Left kidney (tissue), 8 donors: ENCODE measurements around the gene DRICH1. TPM values are rescaled to one million over a fixed set of nuclear protein-coding genes. Genes with fewer than 3 reads are reported as not detected.
A peak's percentile ranks its signal among the peaks of the same experiment; 100 is the strongest.
"Not testable (repeated sequence)": the region's sequence is repeated elsewhere in the genome, so short reads cannot be mapped to it uniquely, and the experiment has no call there.

ENCODE experiments used
- DNase-seq: peaks from one replicate; pipeline ENCODE4 v3.0.0-alpha.2; 2013
- long read RNA-seq, 8 donors: transcript quantifications; one replicate each; lab custom pipeline, GENCODE V29; 2026
- polyA plus RNA-seq: library from polyadenylated mRNA; unstranded; fragments of 120-200 nt; gene quantifications from one replicate; pipeline ENCODE4 v1.2.1, GENCODE V29; 2013; ENCODE audit not compliant: insufficient read length

Gene DRICH1, protein sequence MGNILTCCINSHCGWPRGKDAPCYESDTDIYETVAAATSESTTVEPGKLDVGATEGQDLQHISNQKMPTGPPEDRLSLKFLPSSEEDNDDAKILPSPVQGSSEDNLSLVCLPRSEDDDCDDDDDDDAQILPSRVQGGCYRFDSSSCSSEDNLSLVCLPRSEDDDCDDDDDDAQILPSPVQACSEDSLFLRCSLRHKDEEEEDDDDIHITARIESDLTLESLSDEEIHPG
- 4.3 TPM for polyA plus RNA-seq
- long read RNA-seq, donor 1, result 0 reads
- long read RNA-seq, donor 2, result 0 reads
- long read RNA-seq, donor 3, result 0 reads
- long read RNA-seq, donor 4, result 0 reads
- long read RNA-seq, donor 5, result 0 reads
- long read RNA-seq, donor 6, result 0 reads
- long read RNA-seq, donor 7, result 0 reads
- long read RNA-seq, donor 8, result 0 reads

DNA sequence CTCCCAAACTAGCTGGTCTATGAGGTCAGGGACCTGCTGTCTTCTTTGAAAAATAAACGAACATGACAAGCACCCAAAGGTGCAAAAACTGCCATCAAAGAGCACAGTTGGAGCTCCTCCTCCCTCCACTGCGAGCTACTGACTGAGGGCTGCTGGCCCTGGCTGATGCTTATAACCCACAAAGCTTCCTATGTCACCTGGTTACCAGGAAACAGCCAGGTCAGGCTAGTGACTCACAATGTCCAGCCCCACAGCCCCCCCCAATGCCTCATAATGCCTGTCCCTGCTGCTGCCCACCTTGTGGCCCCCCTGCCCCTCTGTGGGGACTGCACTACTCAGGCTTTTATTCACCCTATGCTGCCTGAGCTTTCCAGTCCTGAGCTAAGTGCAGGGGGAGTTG lies at the start of gene DRICH1:
TSS of gene DRICH1 (minus strand) at position 144 of the 400 bp plus-strand sequence. CDS start 298 bp downstream, outside the sequence.
- DNase-seq, result no peak

DNA sequence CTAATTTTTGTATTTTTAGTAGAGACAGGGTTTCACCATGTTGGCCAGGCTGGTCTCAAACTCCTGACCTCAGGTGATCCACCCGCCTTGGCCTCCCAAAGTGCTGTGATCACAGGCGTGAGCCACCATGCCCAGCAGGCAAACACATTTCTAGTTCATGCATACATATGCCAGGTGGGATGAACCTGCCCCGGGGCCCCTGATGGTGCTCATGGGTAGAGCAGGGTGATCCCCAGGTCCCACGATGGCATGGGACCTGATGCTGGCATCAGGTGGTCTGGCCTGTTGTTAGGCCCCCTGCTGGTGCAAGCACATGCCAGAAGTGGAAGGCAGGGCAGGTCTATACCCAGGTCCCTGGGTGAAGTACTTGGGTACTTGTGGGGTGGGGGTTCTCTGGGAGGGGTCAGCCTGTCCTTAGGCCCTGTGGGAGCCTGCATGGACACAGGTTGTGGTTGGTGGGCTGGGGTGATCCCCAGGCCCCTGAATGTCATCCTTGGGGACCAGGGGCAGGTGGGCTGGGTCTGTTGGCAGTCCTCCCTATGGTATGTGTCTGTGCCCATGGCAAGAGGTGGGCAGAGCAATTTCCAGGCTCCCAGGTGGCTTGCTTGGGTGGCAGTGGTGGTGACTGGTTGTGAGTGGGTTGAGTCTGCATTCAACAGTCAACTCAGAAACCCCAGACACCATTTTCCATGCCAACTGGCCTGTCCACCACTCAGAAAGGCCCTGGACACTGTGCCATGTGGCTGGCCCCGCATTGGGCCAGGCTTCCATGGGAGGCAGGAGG lies 49.1 kb upstream of the DRICH1 start:
- no peak for DNase-seq

DNA sequence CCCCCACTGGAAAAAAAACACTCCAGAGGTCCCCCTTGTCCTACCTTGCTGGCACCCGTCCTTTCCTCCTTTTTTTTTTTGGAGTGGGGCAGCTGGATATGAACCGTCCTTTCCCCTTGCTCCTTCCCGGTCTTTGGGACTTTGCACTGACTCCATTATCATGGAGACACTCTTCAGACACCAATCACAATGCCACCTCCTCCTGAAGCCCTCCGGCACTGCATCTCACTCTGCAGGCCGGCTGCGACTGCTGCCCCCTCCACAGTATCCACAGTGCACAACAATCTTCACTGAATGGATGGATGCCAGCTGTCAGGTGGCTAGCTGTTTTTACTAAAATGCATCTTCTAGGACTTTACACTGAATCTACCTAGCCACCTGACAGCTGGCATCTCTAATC lies 46.0 kb upstream of the DRICH1 start:
- DNase-seq, result no peak

DNA sequence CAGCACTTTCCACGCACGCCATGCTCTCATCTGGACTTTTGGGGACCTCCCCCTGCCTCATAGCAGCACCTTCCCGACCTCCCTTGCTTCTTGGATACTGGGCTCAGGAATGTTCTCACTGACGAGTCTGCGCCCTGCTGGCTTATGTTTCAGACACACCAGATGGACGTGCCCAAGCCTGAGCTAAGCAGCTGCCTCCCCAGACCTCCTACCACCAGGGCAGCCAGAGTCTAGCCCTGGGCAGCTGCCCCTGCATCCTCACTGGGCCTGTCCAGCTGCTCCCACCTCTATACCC lies 45.5 kb upstream of the DRICH1 start:
- no peak for DNase-seq

DNA sequence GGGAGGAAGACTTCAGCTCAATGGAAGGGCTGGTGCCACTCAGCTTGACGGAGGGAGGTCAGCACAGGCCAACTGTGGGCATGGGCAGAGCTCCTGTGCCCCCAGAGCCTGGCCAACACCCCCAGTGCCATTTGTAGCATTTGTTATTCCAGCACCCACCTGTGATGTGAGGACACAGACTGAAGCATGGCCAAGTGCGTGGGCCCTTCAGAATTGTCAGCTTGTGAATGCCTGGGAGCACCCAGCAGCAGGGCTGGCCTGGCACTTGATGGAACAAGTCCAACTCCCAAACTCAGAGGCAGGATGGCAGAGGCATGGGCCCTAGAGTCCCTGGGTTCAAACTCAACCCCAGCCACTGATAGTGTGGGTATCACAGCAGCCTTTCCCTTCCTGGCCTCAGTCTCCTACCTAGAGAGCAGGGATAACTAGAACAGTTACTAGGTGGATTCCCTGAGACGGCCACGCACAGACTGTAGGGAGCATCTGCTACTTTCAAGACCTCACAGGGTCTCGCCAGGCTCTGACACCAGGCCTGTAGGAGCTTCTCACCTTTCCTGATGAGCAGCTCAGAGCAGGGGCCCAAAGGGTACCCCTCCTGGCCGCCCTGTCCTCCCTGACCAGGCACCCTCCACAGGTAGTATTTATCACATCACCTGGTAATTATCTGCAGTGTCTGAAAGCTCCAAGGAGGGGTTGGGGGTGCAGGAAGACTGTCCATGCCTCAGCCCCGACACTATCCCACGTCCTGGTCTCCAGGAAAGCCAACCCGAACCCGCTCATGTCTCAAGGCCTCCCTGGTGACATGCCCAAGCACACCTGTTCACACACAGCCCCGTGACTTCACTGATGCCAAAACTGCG lies 45.0 kb upstream of the DRICH1 start:
- DNase-seq, result not testable (repeated sequence)

DNA sequence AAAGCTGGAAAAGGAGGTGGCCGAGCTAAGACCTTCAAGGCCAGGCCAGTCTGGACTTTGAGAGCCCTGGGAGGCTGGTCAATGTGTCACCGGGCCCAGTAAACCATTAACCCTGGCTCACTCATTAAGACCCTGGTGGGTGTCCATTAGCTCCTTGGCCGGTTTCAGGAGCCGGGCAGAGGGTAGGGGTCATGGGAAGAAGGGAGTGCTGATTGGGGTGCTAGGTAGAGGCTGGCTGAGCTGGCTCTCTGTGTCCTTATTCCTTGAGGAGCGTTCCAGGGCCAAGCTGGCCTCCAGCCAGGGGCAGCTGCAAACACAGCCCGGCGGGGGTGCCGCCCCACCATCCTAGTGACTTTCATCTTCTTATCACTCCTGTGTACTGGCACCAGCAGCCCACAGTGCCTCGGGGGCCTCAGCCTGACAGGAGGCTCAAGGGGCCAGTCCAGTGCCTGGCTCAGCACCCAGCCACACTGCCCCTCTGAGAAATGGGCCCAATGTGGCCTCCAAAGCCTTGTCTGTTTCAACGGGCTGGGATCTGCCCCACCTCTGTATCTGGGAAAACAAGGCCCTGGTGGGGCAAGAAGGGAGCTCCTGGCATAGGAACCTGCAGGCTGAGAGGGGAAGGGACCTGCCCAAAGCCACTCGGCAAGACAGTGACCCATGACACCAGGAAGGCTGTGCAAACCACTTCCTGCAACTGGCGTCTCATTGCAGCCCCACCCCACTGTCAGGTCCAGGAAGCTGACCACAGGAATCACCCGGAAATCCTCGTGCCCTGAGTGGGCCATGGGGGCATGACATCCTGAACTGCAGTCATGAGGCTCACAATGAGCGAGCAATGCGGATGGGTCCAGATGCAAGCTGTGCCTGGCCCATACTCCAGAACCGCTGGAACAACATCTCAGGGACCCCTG lies 43.6 kb upstream of the DRICH1 start:
- DNase-seq, result peak; percentile 22

DNA sequence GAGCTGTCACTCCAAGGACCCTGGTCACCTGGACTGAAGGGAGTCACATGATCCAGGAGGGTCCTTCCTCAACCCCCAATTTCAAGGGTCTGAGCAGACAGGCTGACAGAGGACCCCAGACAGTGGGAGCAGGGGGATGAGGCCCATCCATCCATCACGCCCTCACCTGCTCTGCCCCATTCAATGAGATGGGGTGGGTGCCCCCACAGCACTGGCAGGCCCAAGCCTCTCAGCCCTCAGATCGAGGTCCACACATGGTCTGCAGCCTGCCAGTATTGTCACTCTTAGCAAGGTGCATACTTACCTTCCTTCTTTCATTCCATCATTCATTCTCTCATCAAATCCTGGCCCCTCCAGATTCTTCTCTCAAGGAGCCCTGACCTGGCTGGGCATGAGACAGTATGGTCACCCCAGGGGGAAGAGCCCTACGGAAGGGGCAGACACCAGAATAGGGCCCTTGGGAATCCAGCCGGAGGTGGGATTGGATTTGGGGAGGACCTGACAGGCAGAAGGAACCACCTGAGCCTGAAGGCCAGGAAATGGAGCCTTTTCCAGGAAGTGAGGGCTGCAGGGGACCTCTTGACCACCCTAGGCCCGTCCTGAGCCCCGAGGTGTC lies 42.9 kb upstream of the DRICH1 start:
- DNase-seq, result not testable (repeated sequence)

DNA sequence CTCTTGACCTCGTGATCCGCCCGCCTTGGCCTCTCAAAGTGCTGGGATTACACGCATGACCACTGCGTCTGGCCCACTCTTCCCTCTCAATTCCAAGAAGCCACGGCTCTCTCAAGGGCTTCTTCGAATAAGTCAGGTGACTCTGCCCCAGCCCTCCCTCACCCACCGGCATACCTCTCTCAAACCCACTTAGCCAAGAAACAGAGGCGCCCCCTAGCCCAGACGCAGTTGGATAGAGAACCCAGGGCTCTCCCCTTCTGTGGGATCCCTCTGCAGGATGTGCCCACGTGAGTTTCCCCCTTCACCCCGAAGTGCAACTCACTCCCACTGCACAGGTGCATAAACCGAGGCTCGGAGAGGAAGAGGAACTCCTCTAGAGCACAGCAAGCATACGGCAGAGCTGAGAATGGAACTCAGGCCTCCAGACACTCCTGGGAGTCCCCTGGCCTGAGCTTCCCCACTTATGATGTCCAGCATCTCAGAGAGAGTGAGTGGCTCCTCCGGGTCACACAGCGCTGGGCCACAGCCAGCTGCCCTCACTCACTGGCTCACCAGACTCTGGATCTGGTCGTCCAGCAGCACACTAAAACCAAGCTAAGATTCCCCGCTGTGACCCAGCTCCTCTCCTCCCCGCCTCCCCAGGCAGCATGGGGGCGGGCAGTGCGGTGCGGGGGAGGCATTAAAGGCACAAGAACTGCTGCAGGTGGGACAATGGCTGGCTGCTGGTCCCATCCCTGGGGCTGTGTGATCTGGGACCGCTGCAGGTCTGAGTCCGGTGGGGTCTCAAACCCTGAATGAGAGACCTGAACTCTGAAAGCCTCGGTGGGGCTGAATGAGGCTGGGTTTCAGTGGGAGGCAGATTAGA lies 41.9 kb upstream of the DRICH1 start:
- DNase-seq, result no peak

DNA sequence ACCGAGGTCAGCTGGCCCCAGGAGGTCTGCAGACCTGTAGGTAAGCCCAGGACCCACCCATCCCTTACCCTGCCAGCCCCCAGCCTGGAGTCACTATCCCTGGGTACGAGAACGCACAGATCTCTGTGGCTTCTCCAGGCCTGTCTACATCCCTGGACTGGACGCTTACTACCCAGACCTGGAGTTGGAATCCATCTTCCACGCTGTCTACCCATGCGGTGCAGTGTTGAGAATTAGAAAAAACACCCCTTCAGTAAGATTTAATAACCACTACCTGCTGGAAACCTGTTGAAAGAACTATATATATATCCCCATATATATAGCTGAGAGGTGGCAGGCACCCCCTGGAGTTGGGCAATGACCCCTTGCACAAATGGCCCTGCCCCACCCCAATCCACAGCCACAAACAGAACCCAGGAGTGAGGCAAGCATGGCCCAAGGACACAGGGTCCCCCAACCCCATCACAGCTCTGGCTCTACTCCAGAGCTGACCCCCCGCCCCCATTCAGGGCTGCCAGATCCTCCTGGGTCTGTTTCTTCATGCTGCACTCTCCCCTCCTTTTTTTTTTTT lies 41.0 kb upstream of the DRICH1 start:
- DNase-seq, result no peak

DNA sequence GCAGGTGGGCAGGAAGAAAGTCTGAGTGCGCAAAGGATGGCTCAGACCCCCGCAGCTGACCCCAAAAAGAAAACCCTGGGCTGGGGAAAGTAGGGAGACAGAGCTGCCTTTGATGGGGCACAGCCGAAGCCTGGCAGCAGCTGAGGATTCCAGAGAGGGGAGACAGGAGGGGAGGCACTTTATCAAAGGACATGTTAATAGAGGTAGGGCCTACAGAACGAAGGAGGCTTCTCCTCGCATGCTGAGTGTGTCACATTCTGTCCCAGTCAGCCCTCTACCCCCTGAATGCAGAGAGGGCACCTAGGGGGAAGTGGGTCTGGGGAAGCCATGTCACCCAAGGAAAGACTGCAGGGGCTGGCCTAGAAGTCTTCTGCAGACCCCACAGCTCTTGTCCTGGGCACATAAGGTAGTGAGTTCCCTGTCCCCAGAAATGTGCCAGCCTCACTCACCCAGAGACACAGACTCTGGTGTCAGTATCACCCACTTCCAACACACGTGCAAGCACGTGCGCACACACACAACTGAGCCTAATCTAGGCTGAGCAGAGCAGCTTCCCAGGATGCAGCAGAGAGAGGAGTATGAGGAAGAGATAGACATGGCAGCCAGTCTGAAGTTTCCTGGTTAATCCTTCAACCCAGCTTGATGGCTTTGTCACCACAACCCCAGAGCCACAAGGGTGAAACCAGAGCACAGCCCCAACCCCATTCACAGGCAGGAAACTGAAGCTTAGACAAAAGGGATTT lies 40.4 kb upstream of the DRICH1 start:
- not testable (repeated sequence) for DNase-seq

DNA sequence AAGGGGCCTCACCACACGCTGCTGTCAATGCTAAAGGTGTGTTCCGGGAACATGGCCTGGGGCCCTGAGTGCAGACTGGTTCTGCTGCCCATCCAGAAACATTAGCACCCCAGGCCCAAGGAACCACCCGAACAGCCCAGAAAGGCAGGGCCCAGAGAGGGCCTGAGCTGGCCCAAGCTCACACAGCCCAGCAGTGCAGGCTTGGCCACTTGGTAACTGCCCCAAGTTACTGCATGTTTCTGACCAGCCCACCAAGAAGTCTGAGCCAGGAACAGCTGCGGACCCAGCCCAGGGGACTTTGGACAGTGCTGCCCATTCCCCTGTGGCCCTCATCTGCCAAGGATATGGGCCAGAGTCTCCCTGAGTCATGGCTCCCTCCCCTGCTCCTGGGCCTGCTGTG lies 39.3 kb upstream of the DRICH1 start:
- DNase-seq, result not testable (repeated sequence)

DNA sequence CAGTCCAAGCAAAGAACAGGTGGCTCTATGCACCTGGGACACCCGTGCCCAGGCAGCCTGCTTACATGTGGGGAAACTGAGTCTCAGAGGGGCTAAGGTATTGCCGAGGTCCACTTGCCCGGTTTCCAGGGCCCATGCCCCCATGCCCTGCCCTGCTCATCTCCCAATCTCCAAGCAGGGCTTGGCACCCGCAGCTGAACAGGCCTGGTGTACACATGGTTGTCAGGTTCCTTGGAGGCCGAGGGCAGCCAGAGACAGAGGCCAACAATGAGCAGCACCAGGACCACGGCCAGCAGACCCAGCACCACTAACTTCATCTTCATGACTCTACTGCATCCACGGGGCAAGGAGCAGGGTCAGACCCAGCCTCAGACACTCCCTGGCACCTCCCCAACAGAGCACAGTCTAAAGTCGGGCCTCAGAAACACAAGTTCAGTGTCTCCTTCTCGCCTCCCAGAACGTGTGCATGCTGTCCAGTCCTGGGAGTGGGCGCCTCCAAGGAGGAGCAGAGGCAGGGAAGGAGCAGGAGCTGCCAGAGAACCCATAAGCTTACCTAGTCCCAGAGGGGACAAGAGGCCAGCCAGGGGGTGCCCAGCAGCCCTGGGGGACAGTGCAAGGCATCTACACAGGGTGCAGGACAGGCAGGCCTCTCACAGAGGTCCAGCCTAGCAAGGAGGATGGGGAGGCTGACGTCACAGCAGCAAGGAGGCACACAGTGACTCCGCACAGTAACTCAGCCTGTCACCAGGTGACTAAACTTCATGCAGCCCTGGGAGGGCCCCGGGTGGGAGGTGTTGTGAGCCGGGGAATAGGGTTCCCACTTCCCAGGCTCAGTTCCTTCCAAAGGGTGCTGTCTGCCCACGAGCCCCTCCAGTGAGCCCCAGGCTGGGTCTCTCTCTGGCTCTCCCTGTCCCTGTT lies 38.5 kb upstream of the DRICH1 start:
- no peak for DNase-seq

DNA sequence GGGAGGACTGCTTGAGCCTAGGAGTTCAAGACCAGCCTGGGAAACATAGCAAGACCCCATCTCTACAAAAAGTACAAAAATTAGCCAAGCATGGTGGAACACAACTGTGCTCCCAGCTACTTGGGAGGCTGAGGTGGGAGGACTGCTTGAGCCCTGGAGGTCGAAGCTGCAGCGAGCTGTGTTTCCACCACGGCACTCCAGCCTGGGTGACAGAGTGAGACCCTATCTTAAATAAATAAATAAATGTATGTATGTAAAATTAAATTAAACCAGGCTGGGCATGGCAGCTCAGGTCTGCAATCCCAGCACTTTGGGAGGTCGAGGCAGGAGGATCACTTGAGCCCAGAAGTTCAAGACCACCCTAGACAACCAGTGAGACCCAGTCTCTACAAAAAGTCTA lies 28.3 kb upstream of the DRICH1 start:
- not testable (repeated sequence) for DNase-seq

DNA sequence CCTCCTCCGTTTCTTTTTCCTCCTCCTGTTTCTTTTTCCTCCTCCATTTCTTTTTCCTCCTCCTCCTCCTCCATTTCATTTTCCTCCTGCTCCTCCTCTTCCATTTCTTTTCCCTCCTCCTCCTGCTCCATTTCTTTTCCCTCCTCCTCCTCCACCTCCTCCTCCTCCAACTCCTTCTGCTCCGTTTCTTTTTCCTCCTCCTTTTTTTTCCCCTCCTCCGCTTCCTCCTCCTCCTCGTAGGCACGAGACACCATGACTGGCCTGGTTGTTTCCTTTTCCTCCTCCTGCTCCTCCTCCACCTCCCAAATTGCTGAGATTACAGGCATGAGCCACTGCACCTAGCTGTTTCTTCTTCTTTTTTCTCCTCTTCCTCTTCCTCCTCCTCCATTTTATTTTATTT lies 25.6 kb upstream of the DRICH1 start:
- no peak for DNase-seq

DNA sequence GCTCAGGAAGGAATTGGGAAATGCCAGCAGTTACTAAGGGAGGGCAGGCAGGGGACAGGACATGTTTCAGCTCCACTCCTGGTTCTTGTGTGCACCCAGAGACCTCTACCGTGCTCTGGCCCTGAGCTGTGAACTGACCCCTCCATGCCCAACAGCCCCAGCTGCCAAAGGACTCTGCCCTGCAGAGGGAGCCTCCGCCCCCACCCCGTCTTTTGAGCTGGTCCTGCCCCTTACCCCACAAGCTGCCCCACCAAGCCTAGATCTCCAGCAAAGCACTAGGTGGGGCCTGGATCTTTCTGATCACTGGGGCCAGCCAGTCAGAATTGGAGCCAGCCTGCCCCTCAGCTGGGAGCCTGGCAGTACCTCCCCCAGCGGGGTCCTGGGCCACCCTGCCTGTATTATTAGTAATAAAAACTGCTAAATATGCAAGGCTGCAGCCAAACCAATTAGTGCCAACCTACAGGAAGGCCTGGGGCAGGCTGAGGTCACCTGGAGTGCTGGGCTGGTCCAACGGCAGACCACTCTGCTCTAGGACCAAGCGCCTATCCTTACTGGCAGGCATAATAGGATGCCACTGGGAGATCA lies 23.9 kb upstream of the DRICH1 start:
- DNase-seq, result no peak

DNA sequence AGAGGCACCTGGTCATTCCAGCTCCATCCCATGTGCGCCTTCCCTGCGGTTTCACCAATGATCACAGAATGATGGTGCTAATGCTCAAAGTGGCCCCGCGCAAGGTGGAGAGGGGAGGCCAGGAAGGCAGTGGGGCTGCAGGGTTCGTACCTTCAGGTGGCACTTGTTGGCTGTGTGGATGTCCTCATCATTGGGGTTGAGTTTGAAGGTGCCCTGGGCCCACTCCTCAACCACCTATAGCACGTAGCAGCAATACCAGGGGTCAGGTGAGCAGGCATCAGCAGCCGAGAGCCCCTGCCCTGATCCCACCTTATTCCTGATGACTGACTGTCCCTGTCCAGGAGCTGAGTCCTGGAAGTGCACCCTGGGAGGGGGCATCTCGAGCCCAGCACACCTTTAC lies 20.6 kb upstream of the DRICH1 start:
- DNase-seq, result no peak

DNA sequence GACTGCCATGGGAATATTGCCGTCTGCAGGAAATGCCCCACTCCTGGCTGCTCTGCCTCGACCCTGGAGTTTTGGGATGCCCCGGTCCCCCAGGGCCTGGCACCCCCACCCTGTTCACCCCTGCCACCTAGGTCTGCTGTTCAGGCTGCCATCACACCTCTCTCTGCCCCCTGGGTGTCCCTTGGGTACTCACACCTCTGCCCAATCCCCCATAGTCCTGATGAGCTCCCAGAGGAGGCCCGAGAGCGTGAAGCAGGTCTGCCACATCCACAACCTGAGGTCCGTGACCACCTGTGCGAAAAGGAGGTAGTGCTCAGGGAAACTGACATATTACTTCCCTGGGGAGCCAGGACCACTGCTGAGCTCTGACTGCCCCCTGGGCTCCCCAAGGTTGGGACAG lies 20.2 kb upstream of the DRICH1 start:
- DNase-seq, result no peak
